ENCODE data around the gene SYNGR3. TPM values are rescaled to one million over a fixed set of nuclear protein-coding genes. Genes with fewer than 3 reads are reported as not detected.

The SYNGR3 gene
- total and polyA plus RNA-seq, 2 of the 13 experiments (the other 11 are each of a cell fraction or from before 2014, with no cell fraction given) = 0.97 to 5.7 TPM

GRCh38 chr16:2023092-2024031 is 33.6 kb downstream of the SYNGR3 start (continued):
- TF ChIP-seq, protein P1, sequence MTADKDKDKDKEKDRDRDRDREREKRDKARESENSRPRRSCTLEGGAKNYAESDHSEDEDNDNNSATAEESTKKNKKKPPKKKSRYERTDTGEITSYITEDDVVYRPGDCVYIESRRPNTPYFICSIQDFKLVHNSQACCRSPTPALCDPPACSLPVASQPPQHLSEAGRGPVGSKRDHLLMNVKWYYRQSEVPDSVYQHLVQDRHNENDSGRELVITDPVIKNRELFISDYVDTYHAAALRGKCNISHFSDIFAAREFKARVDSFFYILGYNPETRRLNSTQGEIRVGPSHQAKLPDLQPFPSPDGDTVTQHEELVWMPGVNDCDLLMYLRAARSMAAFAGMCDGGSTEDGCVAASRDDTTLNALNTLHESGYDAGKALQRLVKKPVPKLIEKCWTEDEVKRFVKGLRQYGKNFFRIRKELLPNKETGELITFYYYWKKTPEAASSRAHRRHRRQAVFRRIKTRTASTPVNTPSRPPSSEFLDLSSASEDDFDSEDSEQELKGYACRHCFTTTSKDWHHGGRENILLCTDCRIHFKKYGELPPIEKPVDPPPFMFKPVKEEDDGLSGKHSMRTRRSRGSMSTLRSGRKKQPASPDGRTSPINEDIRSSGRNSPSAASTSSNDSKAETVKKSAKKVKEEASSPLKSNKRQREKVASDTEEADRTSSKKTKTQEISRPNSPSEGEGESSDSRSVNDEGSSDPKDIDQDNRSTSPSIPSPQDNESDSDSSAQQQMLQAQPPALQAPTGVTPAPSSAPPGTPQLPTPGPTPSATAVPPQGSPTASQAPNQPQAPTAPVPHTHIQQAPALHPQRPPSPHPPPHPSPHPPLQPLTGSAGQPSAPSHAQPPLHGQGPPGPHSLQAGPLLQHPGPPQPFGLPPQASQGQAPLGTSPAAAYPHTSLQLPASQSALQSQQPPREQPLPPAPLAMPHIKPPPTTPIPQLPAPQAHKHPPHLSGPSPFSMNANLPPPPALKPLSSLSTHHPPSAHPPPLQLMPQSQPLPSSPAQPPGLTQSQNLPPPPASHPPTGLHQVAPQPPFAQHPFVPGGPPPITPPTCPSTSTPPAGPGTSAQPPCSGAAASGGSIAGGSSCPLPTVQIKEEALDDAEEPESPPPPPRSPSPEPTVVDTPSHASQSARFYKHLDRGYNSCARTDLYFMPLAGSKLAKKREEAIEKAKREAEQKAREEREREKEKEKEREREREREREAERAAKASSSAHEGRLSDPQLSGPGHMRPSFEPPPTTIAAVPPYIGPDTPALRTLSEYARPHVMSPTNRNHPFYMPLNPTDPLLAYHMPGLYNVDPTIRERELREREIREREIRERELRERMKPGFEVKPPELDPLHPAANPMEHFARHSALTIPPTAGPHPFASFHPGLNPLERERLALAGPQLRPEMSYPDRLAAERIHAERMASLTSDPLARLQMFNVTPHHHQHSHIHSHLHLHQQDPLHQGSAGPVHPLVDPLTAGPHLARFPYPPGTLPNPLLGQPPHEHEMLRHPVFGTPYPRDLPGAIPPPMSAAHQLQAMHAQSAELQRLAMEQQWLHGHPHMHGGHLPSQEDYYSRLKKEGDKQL (CRISPR knock-in tag; IDR thresholded peaks at IDR 0.05; ENCODE audit: low read depth) = no peak
- TF ChIP-seq, protein P2, sequence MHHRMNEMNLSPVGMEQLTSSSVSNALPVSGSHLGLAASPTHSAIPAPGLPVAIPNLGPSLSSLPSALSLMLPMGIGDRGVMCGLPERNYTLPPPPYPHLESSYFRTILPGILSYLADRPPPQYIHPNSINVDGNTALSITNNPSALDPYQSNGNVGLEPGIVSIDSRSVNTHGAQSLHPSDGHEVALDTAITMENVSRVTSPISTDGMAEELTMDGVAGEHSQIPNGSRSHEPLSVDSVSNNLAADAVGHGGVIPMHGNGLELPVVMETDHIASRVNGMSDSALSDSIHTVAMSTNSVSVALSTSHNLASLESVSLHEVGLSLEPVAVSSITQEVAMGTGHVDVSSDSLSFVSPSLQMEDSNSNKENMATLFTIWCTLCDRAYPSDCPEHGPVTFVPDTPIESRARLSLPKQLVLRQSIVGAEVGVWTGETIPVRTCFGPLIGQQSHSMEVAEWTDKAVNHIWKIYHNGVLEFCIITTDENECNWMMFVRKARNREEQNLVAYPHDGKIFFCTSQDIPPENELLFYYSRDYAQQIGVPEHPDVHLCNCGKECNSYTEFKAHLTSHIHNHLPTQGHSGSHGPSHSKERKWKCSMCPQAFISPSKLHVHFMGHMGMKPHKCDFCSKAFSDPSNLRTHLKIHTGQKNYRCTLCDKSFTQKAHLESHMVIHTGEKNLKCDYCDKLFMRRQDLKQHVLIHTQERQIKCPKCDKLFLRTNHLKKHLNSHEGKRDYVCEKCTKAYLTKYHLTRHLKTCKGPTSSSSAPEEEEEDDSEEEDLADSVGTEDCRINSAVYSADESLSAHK (CRISPR knock-in tag; IDR thresholded peaks at IDR 0.05; ENCODE audit: borderline replicate concordance) = no peak
- TF ChIP-seq DBP (CRISPR knock-in tag; IDR thresholded peaks at IDR 0.05; ENCODE audit: not compliant biosample characterization) (no peak), ZFY (CRISPR knock-in tag; IDR thresholded peaks at IDR 0.05) (peak; percentile 74), ELK4 (CRISPR knock-in tag; IDR thresholded peaks at IDR 0.05; ENCODE audit: borderline replicate concordance) (no peak), HNF4G (IDR thresholded peaks at IDR 0.05; ENCODE audit: borderline replicate concordance, low read depth, low read length) (no peak), HNF4G (CRISPR knock-in tag; IDR thresholded peaks at IDR 0.05; ENCODE audit: borderline replicate concordance, low read depth) (no peak), CERS6 (CRISPR knock-in tag; IDR thresholded peaks at IDR 0.05) (no peak), ZNF121 (CRISPR knock-in tag; IDR thresholded peaks at IDR 0.05) (no peak), PCBP1 (IDR thresholded peaks at IDR 0.05; ENCODE audit: borderline replicate concordance, low read depth, low read length) (0 out of 2 replicates have a peak, but pooled peaks have one; percentile 16), RFX3 (CRISPR knock-in tag; IDR thresholded peaks at IDR 0.05) (no peak), ATM (IDR thresholded peaks at IDR 0.05; ENCODE audit: borderline replicate concordance) (no peak)
- TF ChIP-seq, protein P3, sequence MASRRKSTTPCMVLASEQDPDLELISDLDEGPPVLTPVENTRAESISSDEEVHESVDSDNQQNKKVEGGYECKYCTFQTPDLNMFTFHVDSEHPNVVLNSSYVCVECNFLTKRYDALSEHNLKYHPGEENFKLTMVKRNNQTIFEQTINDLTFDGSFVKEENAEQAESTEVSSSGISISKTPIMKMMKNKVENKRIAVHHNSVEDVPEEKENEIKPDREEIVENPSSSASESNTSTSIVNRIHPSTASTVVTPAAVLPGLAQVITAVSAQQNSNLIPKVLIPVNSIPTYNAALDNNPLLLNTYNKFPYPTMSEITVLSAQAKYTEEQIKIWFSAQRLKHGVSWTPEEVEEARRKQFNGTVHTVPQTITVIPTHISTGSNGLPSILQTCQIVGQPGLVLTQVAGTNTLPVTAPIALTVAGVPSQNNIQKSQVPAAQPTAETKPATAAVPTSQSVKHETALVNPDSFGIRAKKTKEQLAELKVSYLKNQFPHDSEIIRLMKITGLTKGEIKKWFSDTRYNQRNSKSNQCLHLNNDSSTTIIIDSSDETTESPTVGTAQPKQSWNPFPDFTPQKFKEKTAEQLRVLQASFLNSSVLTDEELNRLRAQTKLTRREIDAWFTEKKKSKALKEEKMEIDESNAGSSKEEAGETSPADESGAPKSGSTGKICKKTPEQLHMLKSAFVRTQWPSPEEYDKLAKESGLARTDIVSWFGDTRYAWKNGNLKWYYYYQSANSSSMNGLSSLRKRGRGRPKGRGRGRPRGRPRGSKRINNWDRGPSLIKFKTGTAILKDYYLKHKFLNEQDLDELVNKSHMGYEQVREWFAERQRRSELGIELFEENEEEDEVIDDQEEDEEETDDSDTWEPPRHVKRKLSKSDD (CRISPR knock-in tag; IDR thresholded peaks at IDR 0.05; ENCODE audit: low read depth) = no peak

Data from HepG2 (cell line).